HG03103 (cell line): ENCODE data around the gene NKX6-2.
"Not testable (repeated sequence)": the region's sequence is repeated elsewhere in the genome, so short reads cannot be mapped to it uniquely, and the experiment has no call there.

Experiments
- ATAC-seq: cut with Tn5 transposase; IDR thresholded peaks from one replicate; pipeline ENCODE4 v1.9.1; 2021; ENCODE audit warnings: low read depth; ENCODE audit not compliant: unreplicated experiment

NKX6-2 gene

GRCh38 chr10:132743196-132743924, 42.6 kb downstream of the NKX6-2 start:
- not testable (repeated sequence) for ATAC-seq

GRCh38 chr10:132742837-132743194, 43.1 kb downstream of the NKX6-2 start:
- no peak for ATAC-seq

- ATAC-seq: no peak
Measured at GRCh38 chr10:132742167-132742836, 43.6 kb downstream of the NKX6-2 start.

- no peak for ATAC-seq
Measured at GRCh38 chr10:132740588-132740987, 45.4 kb downstream of the NKX6-2 start.

- ATAC-seq: no peak
Measured at GRCh38 chr10:132739225-132739613, 46.7 kb downstream of the NKX6-2 start.

- no peak for ATAC-seq
Measured at GRCh38 chr10:132738454-132739224, 47.3 kb downstream of the NKX6-2 start.

- ATAC-seq: no peak
Measured at GRCh38 chr10:132737390-132738048, 48.4 kb downstream of the NKX6-2 start.

- ATAC-seq: no peak
Measured at GRCh38 chr10:132735923-132736391, 50.0 kb downstream of the NKX6-2 start.

GRCh38 chr10:132735341-132735775, 50.6 kb downstream of the NKX6-2 start:
- no peak for ATAC-seq

- ATAC-seq: no peak
Measured at GRCh38 chr10:132733926-132734325, 52.0 kb downstream of the NKX6-2 start.
